HG03159 (cell line): ENCODE results near the gene SOAT1.

Source experiments
- ATAC-seq: cut with Tn5 transposase; IDR thresholded peaks from one replicate; pipeline ENCODE4 v1.9.1; 2021; ENCODE audit warnings: mild to moderate bottlenecking, moderate library complexity; ENCODE audit not compliant: unreplicated experiment

SOAT1 gene

DNA sequence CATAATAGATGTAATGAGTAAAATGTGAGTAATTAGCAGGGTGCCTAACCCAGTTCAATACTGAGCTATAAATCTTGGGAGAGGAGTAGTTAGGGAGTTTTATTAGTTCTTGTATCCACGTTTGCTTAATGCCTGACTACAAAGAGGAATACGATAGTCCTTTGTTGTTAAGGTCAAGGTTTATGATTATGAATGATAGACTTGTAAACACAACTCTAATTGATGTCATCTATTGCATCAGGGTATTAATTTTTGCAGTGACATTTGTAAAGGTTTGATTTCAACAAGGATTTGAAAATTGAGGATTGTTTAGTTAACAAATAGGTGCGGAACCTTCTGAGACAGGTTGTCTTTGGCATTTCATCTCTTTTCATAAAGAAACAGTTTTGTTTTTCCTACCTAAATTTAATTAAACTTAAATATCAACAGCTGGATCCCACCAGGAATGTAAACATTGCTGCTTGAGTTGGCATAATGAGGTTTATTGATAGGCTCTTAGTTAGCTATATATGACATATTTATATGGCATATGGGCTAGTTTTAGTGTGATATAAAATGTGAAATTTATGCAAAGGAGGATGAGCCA, 9.7 kb downstream of the SOAT1 start:
- ATAC-seq, result no peak

DNA sequence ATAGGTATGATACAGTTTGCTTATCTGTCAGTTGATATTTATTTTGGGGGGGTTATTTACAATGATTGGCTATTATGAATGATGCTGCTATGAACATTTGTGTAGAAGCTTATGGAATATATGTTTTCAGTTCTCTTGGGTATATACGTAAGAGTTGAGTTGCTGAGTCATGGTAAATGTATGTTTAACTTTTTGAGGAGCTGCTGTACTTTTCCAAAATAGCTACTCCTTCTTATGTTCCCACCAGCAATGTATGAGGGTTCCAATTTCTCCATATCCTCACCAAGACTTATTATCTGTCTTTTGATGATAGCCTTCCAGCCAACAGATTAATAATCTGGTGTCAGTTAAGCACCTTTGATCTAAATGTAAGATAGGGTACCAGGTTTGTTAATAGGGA, 11.9 kb downstream of the SOAT1 start:
- no peak for ATAC-seq

DNA sequence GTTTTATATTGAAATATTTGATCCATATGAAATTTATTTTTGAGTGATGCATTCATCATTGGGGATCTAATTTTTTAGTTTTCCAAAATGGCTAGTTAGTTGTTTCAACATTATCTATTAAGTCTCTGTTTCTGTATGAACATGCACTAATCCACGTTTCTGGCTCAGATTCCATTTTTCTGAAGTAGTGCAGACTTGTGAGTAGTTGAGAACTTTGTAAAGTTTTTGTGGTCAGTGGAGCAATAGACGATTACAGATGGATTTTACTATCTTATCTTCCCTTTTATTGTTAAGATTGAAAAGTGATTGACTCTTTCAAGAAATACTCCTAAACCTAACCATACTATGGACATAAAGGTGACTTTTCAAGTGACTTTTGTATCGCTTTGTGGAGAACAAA, 16.7 kb downstream of the SOAT1 start:
- ATAC-seq, result no peak

DNA sequence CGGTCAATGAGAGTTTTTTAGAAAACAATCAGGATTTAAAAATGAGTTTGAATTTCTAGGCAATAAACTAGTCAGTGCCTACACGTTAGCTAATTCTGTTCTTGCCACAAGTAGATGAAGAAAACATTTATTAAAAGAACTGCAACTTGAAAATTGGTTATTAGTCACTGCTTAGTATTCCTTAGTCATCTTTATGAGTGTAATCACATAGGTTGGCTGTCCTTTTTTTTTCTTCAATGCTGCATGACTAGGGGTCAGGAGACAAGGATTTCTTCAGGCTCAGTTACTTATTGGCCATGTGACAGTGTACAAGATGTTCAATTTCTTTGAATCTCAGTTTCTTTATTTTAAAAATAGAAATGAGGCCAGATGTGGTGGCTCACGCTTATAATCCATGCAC, 17.1 kb downstream of the SOAT1 start:
- ATAC-seq, result no peak

DNA sequence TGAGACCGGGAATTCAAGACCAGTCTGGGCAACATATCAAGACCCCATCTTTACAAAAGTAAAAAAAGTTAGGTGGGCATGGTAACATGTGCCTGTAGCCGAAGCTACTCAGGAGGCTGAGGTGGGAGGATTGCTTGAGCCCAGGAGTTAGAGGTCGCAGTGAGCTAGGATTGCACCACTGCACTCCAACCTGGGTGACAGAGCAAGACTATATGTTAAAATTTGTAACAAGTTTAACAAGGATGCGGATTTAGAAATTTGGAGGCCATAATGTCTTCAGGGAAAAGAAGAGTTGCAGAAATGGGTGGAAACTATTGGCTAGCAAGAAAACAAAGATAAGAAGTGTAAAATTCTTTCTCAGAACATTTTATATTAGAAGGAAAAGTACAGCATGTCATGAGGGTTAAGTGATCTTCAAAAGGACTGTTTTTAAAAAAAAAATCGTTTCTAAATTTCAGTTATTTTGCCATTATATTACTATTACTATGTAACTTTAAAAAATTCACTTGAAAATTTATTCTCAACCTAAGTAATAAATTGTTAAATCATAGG, 17.6 kb downstream of the SOAT1 start:
- ATAC-seq, result no peak

DNA sequence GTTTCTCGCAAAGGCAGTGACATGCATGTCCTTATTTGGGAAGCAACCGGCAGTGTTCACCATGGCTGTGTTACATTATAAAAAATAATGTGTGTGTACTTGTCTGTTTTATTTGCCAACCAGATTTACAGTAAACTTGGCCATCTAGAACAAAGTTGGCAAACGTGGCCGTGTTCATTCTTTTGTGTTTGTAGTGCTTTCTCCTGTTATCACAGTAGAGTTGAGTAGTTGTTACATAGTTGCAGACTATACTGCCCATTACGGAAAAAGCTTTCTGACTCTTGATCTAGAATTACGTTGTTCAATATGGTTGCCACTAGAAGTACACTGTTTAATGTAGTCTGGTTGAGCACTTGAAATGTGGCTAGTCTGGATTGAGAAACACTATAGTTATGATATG, 19.4 kb downstream of the SOAT1 start:
- no peak for ATAC-seq

DNA sequence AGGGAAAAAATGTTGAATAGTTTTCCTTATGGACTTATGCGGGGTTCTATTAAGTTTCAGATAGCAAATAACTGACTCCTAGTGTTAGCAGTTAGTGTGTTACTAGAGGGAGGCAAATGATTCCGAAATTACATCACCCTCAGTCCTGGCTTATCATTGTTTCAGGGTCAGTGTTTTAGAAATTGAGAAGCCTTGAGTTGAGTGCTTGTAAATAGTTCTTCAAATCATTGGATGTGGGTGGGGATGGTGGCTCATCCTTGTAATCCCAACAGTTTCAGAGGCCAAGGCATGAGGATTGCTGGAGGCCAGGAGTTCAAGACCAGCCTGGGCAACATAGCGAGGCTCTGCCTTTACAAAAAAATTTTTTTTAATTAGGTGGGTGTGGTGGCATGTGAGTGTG, 21.3 kb downstream of the SOAT1 start:
- no peak for ATAC-seq

DNA sequence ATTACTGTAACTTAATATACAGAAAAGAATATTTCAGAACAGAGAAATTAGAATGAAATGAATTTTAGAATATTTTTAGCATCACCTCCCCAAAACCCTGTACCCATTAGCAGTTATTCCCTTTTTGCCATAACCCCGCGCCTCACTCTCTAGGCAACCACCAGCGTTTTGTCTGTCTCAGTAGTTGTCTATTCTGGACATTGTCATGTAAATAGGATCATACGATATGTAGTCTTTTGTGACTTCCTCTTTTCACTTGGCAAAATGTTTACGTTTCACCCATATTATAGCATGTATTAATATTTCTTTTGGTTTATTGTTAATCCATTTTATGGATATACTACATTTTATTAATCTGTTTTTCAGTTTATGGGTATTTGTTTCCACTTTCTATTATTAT, 24.9 kb downstream of the SOAT1 start:
- no peak for ATAC-seq

DNA sequence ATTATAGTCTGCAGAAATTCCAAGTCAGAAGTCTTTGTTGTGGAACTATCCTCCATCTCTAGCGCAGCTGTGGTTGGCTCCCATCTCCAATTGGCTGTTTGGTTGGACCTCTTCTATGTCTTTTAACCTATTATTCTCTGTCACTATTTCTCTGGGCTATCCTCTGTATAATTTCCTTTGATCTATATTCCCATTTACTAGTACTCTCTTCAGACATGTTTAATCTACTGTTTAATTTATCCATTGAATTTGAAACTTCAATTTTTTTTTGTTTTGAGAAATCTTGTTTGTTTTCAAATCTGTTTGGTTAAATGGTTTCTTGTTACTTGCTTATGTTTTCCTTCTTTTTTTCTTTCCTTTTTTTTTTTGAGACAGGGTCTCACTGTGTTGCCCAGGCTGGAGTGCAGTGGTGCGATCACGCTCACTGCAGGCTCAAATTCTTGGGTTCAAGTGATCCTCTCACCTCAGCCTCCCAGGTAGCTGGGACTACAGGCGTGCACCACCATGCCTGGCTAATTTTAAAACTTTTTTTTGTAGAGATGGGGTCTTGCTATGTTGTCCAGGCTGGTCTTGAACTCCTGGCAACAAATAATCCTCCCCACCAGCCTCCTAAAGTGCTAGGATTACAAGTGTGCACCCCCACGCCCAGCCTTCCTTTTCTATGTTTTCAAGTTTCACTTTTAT, 28.1 kb downstream of the SOAT1 start:
- no peak for ATAC-seq

DNA sequence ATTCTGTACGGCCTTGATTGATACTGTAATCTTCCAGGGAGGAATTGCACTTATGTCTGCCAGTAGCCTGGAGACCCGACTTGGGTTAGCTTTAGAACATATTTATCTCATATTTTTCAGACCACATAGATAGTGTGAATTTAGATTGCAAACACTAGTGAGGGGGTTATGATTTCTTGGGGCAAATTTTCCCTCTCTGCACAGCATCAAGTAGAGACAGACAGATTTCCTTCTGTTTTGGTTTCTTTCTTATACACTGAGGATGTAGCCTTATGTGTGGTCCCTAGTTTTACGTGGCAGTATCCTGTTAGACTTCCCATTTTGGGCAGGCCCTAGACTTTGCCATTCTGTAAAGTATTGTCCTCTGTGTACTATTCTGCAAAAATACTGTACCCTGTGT, 29.0 kb downstream of the SOAT1 start:
- ATAC-seq, result no peak

DNA sequence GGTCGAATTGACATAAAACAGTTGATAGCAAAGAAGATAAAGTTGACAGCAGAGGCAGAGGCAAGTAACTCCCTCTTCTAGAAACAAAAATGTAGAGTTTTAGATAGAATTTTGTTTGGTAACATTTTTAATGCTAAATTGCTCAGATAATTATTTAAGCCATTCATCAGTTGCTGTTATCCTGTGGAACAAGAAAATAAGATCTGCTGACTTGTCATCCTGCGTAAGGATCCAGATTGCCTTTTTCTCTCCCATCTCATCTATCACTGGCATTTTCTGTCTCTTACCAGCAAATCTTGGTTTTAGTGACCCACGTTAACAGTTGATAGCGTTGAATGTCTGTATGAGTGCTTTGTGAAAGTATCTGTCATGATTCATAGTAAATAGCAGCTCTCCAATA, 29.8 kb downstream of the SOAT1 start:
- no peak for ATAC-seq

DNA sequence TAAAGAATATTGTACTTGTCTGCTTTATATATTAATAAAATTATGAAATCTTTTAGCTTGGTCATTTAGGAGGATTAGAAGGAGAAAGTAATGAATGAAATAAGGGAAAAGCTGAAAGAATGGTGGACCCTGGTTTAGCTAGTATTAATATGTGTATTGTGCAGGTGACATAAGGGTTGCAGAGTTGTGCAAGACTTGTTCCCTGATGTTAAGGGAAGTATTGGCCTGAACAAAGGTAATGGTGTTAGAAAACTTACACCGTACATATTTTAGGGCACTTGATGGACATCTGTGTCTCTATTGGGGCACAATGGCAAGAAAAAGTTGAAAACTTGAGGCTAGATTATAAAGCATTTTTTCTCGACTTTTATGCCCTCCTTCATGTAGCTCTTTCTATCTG, 32.2 kb downstream of the SOAT1 start:
- ATAC-seq, result no peak

DNA sequence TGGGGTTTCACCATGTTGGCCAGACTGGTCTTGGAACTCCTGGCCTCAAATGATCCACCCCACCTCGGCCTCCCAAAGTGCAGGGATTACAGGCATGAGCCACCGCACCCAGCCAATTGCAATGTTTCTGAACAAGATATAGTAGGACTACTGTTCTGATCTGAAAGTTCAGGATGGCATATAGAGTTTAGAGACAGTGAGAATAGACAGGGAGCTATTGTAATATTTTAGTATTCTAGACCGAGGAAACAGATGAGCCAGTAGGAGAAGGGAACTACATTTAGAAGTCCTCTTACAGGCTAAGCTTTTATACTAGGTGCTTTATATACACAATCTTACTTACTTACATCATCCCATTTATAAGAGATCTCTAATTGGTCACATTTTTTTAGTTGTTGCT, 33.1 kb downstream of the SOAT1 start:
- ATAC-seq, result no peak

DNA sequence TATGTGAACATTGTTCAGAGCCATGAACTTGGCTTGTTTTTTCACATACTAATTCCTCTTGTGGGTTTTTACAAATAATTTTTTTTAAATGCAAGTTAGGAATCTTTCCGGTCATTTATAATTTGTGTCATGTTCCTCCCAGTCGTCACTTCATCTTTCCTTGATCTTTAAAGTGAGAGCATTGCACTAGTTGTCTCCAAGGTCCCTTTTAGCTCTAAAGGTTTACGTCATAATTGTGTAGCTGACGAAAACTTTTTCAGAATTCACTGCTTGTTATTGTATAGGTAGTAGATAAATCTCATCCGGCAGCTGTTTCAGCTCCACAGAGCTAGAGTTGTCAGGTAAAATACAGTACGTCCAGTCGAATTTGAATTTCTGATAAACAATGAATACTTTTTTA, 33.6 kb downstream of the SOAT1 start:
- no peak for ATAC-seq

DNA sequence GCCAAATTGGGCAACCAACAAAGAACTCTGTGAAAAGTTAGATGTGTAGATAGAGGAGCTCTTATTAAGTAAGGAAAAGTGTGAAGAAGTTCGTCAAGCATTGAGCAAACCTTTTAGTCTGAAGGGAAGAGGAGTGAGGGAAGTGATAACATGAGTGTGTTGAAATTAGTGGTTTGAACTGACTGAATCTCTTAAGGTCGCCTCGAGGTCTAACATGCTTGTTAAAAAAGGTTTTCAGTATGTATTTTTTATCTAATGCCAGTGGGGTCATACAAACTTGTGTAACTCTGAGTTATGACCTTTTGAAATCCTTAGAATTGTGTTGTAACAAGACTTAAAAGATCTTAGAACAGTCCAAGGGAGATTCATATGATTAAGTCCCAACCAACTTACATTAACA, 34.1 kb downstream of the SOAT1 start:
- no peak for ATAC-seq

DNA sequence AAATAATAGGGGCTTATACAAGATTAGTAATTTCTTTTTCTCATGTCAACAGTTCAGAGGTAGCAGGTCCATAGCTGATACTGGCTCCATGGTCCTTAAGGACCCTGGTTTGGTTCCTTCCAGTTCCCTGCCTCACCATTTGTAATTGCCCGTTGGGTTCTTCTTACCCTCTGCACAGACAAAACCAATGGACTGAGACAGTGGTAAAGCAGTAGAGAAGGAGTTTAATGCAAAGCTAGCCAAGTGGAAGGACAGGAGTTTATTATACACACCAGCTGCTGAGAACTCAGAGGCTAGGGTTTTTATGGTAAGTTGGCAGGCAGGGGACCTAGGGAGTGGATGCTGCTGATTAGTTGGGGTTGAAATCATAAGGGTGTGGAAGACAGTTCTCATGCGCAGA, 36.3 kb downstream of the SOAT1 start:
- ATAC-seq, result no peak

DNA sequence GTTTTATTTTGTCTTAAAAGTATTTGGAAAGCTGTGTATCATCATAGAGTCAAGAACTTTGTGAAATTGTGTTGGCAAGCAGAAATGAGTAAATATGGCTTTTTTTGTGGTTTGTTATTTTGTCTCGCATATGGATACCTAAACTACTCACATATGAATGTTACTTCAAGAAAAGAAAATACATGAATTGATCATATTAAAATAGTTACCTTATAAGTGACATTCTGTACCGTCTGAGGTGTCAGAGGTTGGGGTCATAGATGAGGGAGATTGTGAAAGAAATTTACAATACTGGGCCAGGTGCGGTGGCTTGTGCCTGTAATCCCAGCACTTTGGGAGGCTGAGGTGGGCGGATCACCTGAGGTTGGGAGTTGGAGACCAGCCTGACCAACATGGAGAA, 40.8 kb downstream of the SOAT1 start:
- ATAC-seq, result no peak

DNA sequence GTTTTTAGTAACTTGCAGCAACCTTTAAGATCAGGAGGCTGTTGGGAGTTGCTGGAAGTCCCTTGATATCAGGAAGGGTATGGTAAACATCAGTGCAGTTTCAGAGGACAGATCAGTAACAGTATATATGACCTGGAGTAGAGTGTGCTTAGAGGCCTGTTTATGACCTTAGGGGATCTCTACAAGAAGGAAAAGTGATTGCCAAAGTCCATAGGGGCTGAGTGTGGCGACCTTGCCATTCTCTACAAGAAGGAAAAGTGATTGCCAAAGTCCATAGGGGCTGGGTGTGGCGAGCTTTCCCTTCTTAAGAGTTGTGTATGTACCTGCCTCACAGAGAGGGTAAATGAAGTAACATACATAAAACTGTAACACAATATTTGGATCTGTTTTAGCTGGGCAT, 43.7 kb downstream of the SOAT1 start:
- no peak for ATAC-seq

DNA sequence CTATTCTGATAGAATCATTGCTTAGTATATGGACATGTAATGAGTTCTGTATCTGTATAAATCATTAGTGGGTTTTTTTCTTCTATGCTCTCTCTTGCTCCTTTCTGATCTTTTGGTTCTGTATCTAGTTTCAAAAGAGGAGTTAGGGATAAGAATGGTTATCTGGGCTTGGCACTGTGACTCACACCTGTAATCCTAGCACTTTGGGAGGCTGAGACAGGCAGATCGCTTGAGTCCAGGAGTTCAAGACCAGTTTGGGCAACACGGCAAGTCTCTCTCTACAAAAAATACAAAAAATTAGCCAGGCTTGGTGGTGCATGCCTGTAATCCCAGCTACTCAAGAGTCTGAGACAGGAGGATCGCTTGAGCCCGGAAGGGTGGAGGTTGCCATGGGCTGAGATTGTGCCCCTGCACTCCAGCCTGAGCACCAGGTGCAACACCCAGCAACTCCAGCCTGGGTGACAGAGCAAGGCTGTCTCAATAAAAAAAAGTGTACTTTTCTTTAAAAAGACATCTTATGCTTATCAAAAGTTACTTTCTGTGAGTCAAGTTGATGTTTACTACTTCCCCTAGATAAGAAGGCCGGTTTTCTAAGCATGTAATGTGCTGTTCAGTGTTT, 44.5 kb downstream of the SOAT1 start:
- no peak for ATAC-seq

DNA sequence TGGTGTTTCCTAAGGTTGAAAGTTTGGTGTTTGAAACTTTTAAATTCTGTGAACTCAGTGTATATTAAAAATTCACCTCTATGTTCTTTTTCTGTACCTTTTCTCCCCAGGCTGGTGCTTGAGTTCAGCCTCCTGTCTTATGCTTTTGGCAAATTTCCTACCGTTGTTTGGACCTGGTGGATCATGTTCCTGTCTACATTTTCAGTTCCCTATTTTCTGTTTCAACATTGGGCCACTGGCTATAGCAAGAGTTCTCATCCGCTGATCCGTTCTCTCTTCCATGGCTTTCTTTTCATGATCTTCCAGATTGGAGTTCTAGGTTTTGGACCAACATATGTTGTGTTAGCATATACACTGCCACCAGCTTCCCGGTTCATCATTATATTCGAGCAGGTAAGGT, 47.3 kb downstream of the SOAT1 start:
- ATAC-seq, result no peak

DNA sequence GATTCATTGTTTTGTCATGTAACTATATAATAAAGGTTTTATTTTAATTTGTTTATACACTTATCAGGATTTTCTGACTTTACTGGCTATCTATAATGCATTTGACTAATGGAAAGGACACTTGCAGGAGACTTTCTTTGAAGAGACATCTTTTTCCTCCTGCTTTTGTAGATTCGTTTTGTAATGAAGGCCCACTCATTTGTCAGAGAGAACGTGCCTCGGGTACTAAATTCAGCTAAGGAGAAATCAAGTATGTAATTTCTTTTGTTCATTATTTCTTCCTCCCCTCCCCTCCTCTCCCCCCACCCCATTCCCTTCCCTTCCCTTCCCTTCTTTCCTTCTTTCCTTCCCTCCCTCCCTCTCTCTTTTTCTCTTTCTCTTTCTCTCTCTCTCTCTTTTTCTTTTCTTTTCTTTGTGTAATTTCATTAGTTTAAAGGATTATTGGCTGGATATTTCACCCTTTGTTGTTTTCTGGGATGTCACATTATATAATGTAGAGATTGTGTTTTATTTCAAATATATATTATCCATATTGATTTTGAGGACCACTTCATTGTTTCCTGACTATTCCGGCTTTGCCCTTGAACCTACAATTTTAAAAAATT, 48.4 kb downstream of the SOAT1 start:
- ATAC-seq, result no peak
